ENCODE measurements around the gene VWA8.

VWA8 gene

GRCh38 chr13:41554626-41555386 lies 406.1 kb downstream of the VWA8 start:
- no peaks in the 10 kb centered on the region for H3K27me3 ChIP-seq (ENCODE audit: control insufficient read depth in 1 of 2, insufficient read depth in 2 of 2, low read length in 2 of 2)
- no peak overlapping the region for H3K4me3 ChIP-seq (ENCODE audit: low read depth in 1 of 2, low read length in 2 of 2)
- no peaks in the 10 kb centered on the region for H3K9me3 ChIP-seq (ENCODE audit: low read length)
- H3K4me1 ChIP-seq (ENCODE audit: insufficient read depth, low read length), result no peaks in the 10 kb centered on the region
- H3K27ac ChIP-seq (ENCODE audit: low read depth, low read length), result no peak overlapping the region
- no peaks in the 10 kb centered on the region for H3K36me3 ChIP-seq (ENCODE audit: insufficient read depth, low read length)
- H3K9ac ChIP-seq (ENCODE audit: low read length), result no peak overlapping the region

GRCh38 chr13:41554180-41554579 lies 406.7 kb downstream of the VWA8 start:
- H3K9me3 ChIP-seq (ENCODE audit: low read length), result no peaks in the 10 kb centered on the region
- no peaks in the 10 kb centered on the region for H3K27me3 ChIP-seq (ENCODE audit: control insufficient read depth in 1 of 2, insufficient read depth in 2 of 2, low read length in 2 of 2)
- no peak overlapping the region for H3K4me3 ChIP-seq (ENCODE audit: low read depth in 1 of 2, low read length in 2 of 2)
- H3K27ac ChIP-seq (ENCODE audit: low read depth, low read length), result no peak overlapping the region
- no peak overlapping the region for H3K9ac ChIP-seq (ENCODE audit: low read length)
- H3K36me3 ChIP-seq (ENCODE audit: insufficient read depth, low read length), result no peaks in the 10 kb centered on the region
- H3K4me1 ChIP-seq (ENCODE audit: insufficient read depth, low read length), result no peaks in the 10 kb centered on the region

GRCh38 chr13:41552031-41552430 lies 408.9 kb downstream of the VWA8 start:
- no peaks in the 10 kb centered on the region for H3K27me3 ChIP-seq (ENCODE audit: control insufficient read depth in 1 of 2, insufficient read depth in 2 of 2, low read length in 2 of 2)
- no peaks in the 10 kb centered on the region for H3K9me3 ChIP-seq (ENCODE audit: low read length)
- H3K9ac ChIP-seq (ENCODE audit: low read length), result no peak overlapping the region
- no peak overlapping the region for H3K4me3 ChIP-seq (ENCODE audit: low read depth in 1 of 2, low read length in 2 of 2)
- no peak overlapping the region for H3K27ac ChIP-seq (ENCODE audit: low read depth, low read length)
- H3K36me3 ChIP-seq (ENCODE audit: insufficient read depth, low read length), result no peaks in the 10 kb centered on the region
- peaks cover 9% of the 10 kb centered on the region for H3K4me1 ChIP-seq (ENCODE audit: insufficient read depth, low read length)

- Histone ChIP-seq H3K9me3 (ENCODE audit: low read length) (no peaks in the 10 kb centered on the region), H3K36me3 (ENCODE audit: insufficient read depth, low read length) (no peaks in the 10 kb centered on the region), H3K9ac (ENCODE audit: low read length) (no peak overlapping the region), H3K4me3 (ENCODE audit: low read depth in 1 of 2, low read length in 2 of 2) (no peak overlapping the region), H3K27me3 (ENCODE audit: control insufficient read depth in 1 of 2, insufficient read depth in 2 of 2, low read length in 2 of 2) (no peaks in the 10 kb centered on the region), H3K4me1 (ENCODE audit: insufficient read depth, low read length) (peaks cover 9% of the 10 kb centered on the region), H3K27ac (ENCODE audit: low read depth, low read length) (no peak overlapping the region)
Observed at GRCh38 chr13:41550276-41550675, 410.6 kb downstream of the VWA8 start.

GRCh38 chr13:41549491-41549890 lies 411.4 kb downstream of the VWA8 start:
- Histone ChIP-seq H3K9me3 (ENCODE audit: low read length) (no peaks in the 10 kb centered on the region), H3K27me3 (ENCODE audit: control insufficient read depth in 1 of 2, insufficient read depth in 2 of 2, low read length in 2 of 2) (no peaks in the 10 kb centered on the region), H3K4me1 (ENCODE audit: insufficient read depth, low read length) (peaks cover 9% of the 10 kb centered on the region), H3K36me3 (ENCODE audit: insufficient read depth, low read length) (no peaks in the 10 kb centered on the region), H3K4me3 (ENCODE audit: low read depth in 1 of 2, low read length in 2 of 2) (no peak overlapping the region), H3K27ac (ENCODE audit: low read depth, low read length) (no peak overlapping the region), H3K9ac (ENCODE audit: low read length) (no peak overlapping the region)

- Histone ChIP-seq H3K9me3 (ENCODE audit: low read length) (no peaks in the 10 kb centered on the region), H3K9ac (ENCODE audit: low read length) (no peak overlapping the region), H3K27me3 (ENCODE audit: control insufficient read depth in 1 of 2, insufficient read depth in 2 of 2, low read length in 2 of 2) (no peaks in the 10 kb centered on the region), H3K4me1 (ENCODE audit: insufficient read depth, low read length) (peaks cover 9% of the 10 kb centered on the region), H3K36me3 (ENCODE audit: insufficient read depth, low read length) (no peaks in the 10 kb centered on the region), H3K27ac (ENCODE audit: low read depth, low read length) (no peak overlapping the region), H3K4me3 (ENCODE audit: low read depth in 1 of 2, low read length in 2 of 2) (no peak overlapping the region)
Observed at GRCh38 chr13:41548910-41549309, 412.0 kb downstream of the VWA8 start.

- Histone ChIP-seq H3K4me3 (ENCODE audit: low read depth in 1 of 2, low read length in 2 of 2) (no peak overlapping the region), H3K9me3 (ENCODE audit: low read length) (no peaks in the 10 kb centered on the region), H3K9ac (ENCODE audit: low read length) (no peak overlapping the region)
Observed at GRCh38 chr13:41548031-41548430, 412.9 kb downstream of the VWA8 start.

GRCh38 chr13:41547251-41548000 lies 413.5 kb downstream of the VWA8 start:
- no peak overlapping the region for H3K4me3 ChIP-seq (ENCODE audit: low read depth in 1 of 2, low read length in 2 of 2)

More at GRCh38 chr13:41548031-41548430, 412.9 kb downstream of the VWA8 start:
- peaks cover 9% of the 10 kb centered on the region for H3K4me1 ChIP-seq (ENCODE audit: insufficient read depth, low read length)
- H3K36me3 ChIP-seq (ENCODE audit: insufficient read depth, low read length), result no peaks in the 10 kb centered on the region
- H3K27me3 ChIP-seq (ENCODE audit: control insufficient read depth in 1 of 2, insufficient read depth in 2 of 2, low read length in 2 of 2), result no peaks in the 10 kb centered on the region
- no peak overlapping the region for H3K27ac ChIP-seq (ENCODE audit: low read depth, low read length)

GRCh38 chr13:41546372-41547190 lies 414.3 kb downstream of the VWA8 start:
- H3K9ac ChIP-seq (ENCODE audit: low read length), result no peak overlapping the region

More at GRCh38 chr13:41547251-41548000, 413.5 kb downstream of the VWA8 start:
- no peaks in the 10 kb centered on the region for H3K36me3 ChIP-seq (ENCODE audit: insufficient read depth, low read length)
- no peak overlapping the region for H3K9ac ChIP-seq (ENCODE audit: low read length)
- H3K27ac ChIP-seq (ENCODE audit: low read depth, low read length), result no peak overlapping the region
- peaks cover 9% of the 10 kb centered on the region for H3K4me1 ChIP-seq (ENCODE audit: insufficient read depth, low read length)
- no peaks in the 10 kb centered on the region for H3K9me3 ChIP-seq (ENCODE audit: low read length)
- H3K27me3 ChIP-seq (ENCODE audit: control insufficient read depth in 1 of 2, insufficient read depth in 2 of 2, low read length in 2 of 2), result no peaks in the 10 kb centered on the region

GRCh38 chr13:41545432-41545707 lies 415.5 kb downstream of the VWA8 start:
- no peak overlapping the region for H3K9ac ChIP-seq (ENCODE audit: low read length)
- H3K4me1 ChIP-seq (ENCODE audit: insufficient read depth, low read length), result peaks cover 9% of the 10 kb centered on the region
- H3K27ac ChIP-seq (ENCODE audit: low read depth, low read length), result no peak overlapping the region
- no peaks in the 10 kb centered on the region for H3K36me3 ChIP-seq (ENCODE audit: insufficient read depth, low read length)
- H3K27me3 ChIP-seq (ENCODE audit: control insufficient read depth in 1 of 2, insufficient read depth in 2 of 2, low read length in 2 of 2), result no peaks in the 10 kb centered on the region
- H3K9me3 ChIP-seq (ENCODE audit: low read length), result no peaks in the 10 kb centered on the region
- H3K4me3 ChIP-seq (ENCODE audit: low read depth in 1 of 2, low read length in 2 of 2), result no peak overlapping the region

More at GRCh38 chr13:41546372-41547190, 414.3 kb downstream of the VWA8 start:
- Histone ChIP-seq H3K4me3 (ENCODE audit: low read depth in 1 of 2, low read length in 2 of 2) (no peak overlapping the region), H3K27me3 (ENCODE audit: control insufficient read depth in 1 of 2, insufficient read depth in 2 of 2, low read length in 2 of 2) (no peaks in the 10 kb centered on the region), H3K9me3 (ENCODE audit: low read length) (no peaks in the 10 kb centered on the region), H3K4me1 (ENCODE audit: insufficient read depth, low read length) (peaks cover 9% of the 10 kb centered on the region), H3K36me3 (ENCODE audit: insufficient read depth, low read length) (no peaks in the 10 kb centered on the region), H3K27ac (ENCODE audit: low read depth, low read length) (no peak overlapping the region)

GRCh38 chr13:41543664-41544300 lies 417.1 kb downstream of the VWA8 start:
- Histone ChIP-seq H3K27me3 (ENCODE audit: control insufficient read depth in 1 of 2, insufficient read depth in 2 of 2, low read length in 2 of 2) (no peaks in the 10 kb centered on the region), H3K9ac (ENCODE audit: low read length) (no peak overlapping the region), H3K36me3 (ENCODE audit: insufficient read depth, low read length) (no peaks in the 10 kb centered on the region), H3K4me3 (ENCODE audit: low read depth in 1 of 2, low read length in 2 of 2) (no peak overlapping the region), H3K9me3 (ENCODE audit: low read length) (no peaks in the 10 kb centered on the region), H3K27ac (ENCODE audit: low read depth, low read length) (no peak overlapping the region), H3K4me1 (ENCODE audit: insufficient read depth, low read length) (peaks cover 9% of the 10 kb centered on the region)

All from muscle layer of colon (tissue), 2 donors.